ENCODE results near the gene C11orf91.

DNA sequence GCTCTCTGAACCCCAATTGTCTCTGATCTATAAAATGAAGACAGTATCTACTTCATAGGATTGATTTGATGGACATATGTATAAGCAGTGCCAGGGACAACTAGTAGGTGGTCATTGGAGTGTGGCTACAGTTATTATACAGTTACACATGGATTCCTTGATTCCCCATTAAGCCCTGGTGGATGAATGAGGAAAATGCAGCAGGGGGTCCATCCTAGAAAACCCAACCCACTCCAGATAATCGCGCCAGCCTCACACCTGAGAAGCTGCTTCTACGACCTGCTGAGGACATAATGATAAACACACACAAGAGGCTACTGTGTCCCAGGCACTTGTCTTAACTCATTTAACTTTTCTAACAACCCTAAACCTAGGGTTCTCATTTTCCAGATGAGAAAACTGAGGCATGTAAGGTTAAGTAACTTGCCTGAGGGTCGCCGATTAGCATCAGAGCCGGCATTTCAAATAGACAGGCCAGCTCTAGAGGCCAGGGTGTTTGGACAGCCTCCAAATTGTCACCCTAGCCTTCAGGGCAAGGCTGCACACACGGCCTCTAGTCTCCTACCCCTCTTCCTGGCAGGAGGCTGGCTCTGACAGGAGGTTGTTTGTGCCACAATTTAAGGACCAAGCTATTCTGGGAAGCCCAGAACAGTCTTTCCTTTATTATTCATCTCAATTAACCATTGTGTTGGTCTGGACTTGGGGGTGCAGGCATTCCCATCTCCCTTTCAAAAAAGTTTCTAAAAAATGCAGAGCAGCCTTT, 3.8 kb upstream of the C11orf91 start:
- TF ChIP-seq POLR2A (IDR thresholded peaks at IDR 0.05; ENCODE audit: low read depth, low read length) (no peak), TAF1 (IDR thresholded peaks at IDR 0.05; ENCODE audit: borderline replicate concordance, low read depth, low read length) (no peak)

All from GM12892 (cell line).